HG03439 (cell line): Measurements from ENCODE around the gene ZNF688.
"Not testable (repeated sequence)": the region's sequence is repeated elsewhere in the genome, so short reads cannot be mapped to it uniquely, and the experiment has no call there.

Experiments used
- ATAC-seq: cut with Tn5 transposase; IDR thresholded peaks from one replicate; pipeline ENCODE4 v1.9.1; 2021; ENCODE audit warnings: mild to moderate bottlenecking, moderate library complexity; ENCODE audit not compliant: unreplicated experiment

The ZNF688 gene

DNA sequence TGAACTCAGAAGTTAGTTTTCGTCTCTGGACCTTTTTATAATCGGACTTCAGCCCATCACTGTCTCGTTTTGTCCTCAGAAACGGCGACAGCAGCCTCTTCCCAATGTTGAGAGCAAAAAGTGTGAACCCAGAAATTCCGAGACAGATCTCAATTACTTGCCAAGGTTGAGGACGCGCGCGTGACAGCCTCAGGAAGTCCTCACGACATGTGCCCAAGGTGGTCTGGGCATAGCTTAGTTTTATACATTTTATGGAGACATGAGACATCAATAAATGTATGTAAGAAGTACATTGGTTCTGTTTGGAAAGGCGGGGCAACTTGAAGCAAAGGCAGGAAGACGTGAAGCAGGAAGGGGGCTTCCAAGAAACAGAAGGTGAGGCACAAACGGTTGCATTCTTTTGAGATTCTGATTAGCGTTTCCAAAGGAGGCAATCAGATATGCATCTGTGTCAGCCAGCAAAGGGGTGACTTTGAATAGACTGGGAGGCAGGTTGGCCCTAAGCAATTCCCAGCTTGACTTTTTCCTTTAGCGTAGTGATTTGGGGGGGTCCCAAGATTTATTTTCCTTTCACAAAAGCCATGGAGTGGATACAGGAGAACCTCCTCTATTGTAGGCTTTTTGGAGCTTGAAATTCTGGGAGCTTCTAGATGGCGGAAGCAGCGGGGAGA is 36.3 kb downstream of the ZNF688 start:
- peak; percentile 8 for ATAC-seq

DNA sequence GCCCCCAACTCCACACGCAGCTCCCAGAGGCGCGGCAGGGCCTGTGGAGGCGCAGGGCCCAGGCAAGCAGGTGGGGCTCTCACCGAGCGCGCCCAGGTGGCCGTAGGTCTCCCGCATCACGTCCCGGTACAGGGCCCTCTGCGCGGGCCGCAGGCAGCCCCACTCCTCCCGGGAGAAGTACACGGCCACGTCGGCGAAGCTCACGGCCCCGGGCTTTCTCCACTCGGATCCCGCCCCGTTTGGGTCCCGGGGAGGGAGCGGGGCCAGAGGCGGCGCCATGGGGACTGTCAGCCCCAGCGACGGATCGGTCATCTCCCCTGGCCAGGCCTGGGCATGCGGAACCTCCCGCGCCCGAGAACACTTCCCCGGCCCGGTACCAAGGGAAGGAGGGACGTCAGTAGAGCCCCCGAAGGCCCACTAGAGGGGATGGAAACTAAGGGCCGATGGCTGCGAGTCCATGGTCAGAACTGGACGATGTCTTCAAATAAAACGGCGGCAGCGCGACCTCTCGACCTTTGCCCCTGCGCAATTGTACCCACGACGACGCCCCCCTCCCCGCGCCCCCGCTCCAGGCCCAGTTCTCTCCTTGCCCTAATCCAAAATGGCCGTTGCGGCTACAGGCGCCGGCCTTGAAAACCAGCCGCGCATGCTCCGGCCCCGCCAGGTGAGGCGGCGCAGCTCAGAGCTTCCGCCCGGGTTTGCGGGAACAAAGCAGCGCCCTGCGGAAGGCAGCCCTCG is 37.0 kb downstream of the ZNF688 start, which contains the start of gene ZNF747:
Gene ZNF747, minus strand, starts transcription at position 491 of the 738 bp plus-strand sequence. Its CDS starts 179 bp downstream, at position 312.
- peak; percentile 61 for ATAC-seq

DNA sequence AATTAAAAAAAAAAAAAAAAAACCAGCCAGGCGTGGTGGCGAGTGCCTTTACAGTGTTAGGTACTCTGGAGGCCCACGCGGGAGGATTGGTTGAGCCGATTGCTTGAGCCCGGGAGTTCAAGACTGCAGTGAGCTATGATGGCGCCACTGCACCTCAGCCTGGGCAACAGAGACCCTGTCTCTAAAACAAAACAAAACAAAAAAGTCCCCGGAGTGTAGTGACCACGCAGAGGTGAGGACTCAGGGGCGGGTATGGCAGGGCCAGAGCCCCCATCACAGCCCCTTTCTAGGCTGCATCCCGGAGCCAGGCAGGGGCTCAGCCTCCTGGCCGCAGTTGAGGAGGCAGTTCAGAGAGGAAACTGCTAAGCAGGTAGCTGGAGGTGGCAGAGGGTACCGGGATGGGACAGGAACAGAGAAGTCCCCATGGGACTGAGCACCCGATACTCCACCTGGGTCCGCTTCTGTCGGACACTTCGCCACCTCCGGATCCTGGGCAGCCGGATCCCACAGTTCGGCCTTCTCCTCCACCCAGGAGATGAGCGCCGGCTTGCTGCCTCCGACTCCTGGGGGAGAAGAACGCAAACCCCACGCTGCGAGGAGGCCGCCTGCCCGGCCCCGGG is 37.7 kb downstream of the ZNF688 start:
- peak; percentile 20 for ATAC-seq

DNA sequence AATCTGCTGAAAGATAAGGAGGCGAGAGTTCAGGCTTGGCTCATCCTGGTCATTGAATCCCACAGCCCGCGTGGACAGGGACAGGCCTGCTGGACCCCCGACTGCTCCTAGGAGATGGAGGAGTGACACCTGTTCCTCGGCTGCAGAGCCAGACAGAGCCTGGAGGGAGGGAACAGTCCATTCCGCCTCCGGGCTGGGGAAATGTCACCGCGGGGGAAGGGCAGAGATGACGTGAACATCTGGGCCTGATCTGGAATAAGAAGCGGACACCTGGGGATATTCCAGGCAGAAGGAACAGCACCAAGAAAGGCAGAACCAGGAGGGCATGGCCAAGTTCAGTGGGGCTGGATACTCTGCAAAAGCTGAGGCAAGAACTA is 38.4 kb downstream of the ZNF688 start:
- ATAC-seq: no peak

DNA sequence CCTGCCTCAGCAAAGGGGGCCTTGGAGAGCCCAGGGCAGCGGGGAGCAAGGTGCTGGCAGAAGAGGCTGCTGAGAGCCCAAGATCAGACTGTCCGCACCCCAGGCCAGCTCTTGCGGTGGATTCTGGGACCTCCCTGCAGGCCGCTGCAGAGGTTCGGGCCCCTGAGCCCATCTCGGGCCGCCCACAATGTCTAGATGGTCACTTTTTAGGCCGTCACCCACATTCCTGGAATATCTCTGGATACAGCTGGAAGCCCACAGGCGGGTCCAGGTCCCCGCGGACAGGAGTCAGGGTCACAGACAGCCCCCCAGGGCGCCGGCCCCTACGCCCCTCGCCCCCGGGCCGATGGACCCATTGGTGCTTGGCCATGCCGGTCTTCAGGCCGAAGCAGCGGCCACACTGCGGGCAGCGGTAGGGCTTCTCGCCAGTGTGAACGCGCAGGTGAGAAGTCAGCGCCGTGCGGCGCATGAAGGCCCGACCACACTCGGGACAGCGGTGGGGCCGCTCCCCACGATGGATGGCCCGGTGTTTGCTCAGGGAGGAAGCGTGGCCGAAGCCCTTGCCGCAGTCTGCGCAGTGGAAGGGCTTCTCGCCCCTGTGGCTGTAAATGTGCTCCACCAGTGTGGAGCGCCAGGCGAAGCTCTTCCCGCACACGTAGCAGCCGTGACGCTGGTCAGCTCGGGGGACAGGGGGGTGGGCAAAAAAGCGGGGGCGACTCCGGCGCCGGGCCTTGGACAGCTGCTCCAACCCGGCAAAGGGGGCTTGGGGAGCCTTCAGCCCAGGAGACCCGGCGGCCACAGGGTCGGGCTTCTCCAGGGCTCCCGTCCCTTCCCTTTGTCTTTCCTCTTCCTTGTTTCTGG is 39.0 kb downstream of the ZNF688 start:
- ATAC-seq: no peak

DNA sequence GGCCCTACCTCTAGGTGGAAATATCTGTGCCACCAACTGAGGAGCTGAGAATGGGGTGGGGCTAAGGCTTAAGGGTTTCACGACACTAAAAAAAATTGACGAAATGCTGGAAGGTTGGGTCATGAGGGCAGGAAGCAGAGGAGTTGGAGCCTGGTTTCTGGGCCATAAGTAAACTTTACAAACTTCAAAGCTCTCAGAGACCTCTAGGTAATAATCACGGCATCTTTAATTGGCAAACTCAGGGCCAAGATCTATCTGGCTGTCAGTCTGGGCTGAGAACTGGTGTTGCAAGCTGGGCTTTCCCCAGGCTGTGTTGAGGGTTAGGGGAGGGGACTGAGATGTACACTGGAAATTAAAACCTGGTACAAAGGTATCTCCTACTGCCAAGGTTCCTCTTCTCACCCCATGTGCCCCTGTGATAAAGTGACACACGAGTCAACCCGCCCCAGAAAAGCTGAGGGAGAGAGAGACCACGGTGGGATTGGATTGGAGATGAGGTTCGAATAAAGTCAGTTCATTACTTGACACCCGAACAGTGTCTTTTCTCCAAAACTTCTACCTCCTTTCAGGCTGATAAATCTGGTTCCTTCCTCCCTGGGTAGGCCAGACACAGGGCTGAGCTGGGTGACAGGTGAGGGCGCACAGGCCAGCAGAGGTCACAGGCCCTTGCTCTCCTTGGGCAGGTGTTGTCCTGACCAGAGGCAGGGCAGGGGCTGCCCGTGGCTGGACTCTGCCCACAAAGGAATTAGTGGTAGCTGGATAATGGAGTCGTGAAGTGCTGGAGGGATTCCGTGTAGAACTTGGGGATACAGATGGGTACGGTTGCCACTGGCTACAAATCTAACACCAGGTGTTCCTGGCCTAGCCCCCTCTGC is 41.1 kb downstream of the ZNF688 start:
- ATAC-seq: no peak

DNA sequence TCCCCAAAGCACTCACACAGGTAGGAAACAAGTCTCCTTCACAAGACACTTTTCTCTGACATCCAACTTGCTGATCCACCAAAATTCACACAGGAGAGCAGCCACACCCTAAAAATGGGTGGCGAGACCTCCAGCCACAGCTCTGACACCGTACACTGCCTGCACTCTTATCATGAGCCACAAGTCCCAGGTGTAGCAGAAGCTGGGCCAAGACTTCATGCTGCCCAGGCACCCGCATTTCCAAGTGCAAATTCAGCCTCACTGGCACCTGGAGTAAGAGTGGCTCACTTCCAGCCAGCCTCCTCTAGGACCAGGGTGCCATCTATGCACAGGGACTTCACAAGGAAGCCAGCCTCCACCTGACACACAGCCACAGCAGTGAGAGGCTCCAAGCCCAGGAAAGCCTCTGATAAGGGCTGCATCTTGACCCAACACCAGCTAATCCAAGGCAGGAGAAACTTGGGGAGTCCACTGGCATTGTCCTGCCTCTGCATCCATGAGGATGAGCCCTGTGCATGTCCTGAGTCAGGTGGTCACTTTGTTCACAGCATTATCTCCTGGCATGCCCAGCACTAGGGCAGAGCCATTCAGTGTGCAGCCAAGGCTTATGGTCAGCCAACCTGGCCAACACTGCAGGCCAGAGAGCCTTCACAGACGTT is 42.6 kb downstream of the ZNF688 start:
- ATAC-seq: no peak

DNA sequence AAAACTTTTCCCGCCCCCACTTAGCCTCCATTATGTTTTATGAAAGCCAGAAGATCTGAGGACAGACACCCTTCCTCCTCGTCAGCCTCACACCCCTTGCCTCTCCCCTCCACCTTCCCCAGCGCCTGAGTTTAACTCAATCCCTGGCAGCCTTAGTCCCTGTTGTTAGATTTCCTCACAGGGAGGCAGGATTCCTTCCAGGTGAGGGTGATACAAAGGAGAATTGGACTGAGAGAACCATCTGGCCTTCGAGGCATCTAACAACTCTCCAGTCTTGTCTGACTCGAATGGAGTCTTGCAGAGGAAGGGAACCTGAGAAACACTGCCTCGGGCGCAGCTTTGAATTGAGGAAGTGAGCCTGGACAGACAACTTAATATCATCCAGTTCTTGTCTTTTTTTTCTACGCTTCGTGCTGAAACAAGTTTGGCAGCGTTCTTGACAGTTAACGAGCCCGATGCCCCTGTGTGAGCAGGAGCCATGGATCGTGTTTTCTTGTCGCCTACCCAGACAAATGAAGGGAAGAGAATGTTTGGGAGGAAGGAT is 43.8 kb downstream of the ZNF688 start:
- no peak for ATAC-seq

DNA sequence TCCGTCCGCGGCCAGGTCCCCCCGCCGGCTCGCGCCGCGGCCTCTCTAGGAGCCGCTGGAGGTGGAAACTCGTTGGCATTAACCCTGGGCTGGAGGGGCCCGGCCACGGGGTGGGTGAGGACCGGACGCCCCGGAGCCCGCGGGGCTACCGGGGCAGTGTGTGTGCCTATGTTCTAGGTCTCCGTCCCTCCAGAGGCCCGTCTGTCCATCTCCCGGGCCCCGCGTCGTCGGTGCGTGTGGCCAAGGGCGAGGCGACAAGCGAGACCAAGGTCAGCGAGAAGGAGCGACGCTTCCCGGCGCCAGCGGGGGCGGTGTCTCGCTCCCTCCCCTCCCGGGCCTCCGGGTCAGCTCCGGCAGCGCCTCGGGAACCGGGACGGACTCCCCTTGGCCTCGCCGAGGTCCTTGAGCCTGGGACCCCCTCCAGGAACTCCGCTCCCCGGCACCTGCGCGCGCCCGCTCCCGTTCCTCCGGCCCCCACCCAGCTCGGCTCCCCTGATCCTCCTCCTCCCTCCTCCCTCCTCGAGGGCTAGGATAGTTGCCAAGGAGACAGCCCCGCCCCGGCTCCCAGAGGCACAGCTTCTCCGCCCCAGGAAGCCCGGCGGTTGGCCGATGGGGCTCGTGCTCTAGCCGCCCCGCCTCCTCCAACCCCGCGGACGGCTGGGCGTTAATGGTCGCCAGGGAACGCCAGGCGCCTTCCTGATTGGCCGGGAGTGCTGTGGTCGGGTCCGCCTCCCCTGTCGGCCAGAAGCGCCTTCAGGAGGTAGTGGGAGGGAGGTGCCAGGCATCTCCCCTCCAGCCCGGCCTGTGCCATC is 44.5 kb downstream of the ZNF688 start:
- peak; percentile 80 for ATAC-seq

DNA sequence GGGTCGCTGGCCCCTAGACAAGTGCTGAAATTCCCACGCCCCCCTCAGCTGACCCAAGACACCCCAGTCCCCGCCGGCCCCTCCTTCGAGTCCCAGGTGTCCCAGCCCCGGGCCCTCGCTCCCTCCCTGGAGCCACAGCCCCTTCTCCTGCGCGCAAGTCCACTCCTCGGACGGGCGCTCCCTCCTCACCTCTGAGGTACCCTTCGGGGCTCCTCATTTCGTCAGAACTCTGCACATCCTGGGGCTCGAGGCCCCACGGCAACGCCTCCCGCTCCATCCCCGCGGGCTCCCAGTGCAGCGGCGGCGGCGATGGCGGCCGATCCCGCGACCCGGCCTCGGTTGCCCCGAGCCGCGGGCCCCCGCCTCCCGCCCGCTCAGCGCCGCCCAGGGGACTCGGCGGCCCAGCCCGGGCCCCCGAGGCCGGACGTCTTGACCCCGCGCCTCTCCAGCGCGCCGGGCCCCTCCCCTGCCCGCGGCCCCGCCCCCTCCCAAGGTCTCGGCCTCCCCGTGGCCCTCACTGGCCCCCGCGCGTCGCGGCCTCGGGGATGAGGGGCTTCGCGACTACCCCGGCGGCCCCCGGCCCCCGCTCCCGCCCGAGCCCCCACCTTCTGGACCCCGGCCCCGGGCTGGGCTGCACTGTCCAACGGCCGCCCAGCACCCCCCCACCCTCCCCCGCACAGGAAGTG is 45.2 kb downstream of the ZNF688 start, which contains the start of gene ZNF768:
Gene ZNF768, minus strand, starts transcription at position 430 of the 686 bp plus-strand sequence. Its CDS starts 153 bp downstream, at position 277.
- peak; percentile 32 for ATAC-seq

DNA sequence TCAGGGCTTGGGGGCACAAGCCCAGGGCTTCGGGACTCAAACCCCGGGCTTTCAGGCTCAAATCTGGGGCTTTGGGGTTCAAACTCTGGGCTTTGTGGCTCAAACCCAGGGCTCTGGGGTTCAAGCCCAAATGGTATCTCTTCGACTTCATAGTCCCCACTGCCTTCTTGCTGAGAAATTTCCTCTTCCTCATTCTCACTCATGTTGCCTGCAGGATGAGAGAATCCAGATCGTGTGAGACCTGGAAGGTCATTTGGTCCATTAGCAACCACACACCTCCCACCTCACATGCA is 45.7 kb downstream of the ZNF688 start:
- ATAC-seq: no peak

DNA sequence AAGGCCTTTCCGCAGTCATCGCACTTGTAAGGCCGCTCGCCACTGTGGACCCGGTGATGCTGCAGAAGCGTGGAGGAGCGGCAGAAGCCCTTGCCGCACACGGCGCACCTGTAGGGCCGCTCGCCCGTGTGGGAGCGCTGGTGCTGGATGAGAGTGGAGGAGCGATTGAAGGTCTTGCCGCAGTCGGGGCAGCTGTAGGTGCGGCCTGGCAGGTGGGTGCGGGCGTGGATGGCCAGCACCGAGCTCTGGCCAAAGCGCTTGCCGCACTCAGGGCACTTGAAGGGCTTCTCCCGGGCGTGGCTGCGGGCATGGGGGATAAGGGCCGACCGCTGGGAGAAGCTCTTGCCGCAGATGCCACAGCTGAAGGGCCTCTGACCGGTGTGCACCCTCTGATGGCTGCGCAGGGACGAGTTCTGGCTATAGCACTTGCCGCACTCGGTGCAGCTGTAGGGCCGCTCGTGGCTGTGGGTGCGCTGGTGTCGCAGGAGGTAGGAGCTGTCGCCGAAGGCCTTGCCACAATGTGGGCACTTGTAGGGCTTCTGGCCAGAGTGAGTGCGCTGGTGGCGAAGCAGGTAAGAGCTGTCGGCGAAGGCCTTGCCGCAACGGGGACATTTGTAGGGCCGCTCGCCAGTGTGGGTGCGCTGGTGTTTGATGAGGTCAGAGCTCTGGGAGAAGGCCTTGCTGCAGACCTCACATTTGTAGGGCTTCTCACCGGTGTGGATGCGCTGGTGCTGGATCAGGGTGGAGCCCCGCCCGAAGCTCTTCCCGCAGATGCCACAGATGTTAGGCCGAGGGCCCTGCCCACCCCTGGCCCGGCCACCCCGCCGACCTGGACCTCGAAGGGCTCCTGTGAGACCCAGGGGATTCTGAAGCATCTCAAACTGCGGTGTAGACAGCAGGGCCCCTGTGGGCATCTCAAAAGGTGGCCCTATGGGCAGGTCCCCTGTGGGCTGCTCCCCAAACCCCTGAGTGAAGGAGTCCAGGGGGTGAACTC is 46.6 kb downstream of the ZNF688 start:
- ATAC-seq: no peak

DNA sequence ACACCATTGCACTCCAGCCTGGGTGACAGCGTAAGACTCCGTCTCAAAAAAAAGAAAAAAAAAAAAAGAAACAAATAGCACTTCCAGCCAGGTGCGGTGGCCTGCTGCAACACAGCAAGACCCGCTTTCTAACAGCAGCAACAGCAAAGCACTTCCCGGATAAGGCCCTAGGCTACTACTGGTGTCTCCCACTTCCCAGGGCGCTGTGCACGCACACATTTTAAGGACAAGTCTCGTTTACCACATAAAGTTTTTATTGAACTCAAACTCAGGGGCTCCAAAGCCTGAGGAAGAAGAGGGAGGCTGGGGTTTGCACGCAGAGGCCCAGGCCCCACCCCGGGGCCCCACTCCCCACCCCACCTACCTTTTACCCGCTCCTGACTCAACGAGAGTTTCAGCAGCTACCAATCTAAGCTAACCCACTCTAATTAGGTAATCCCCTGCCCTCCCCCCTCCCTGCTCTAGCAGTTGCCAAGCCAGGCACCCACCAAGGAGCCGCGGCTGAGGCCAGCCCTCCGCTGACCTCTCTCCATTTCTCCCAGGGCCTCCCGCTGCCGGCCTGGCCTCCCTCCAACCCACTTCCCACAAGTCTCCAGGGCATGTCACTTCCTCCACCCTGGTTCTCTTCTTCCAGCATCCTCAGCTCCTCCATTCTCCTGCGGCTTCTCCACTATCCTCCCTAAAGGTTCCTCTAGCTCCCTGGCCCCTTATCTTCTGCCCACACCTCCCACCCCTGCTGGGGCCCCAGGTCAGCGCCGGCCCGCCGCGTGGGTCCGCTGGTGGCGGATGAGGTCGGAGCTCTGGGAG is 47.5 kb downstream of the ZNF688 start:
- ATAC-seq: no peak

DNA sequence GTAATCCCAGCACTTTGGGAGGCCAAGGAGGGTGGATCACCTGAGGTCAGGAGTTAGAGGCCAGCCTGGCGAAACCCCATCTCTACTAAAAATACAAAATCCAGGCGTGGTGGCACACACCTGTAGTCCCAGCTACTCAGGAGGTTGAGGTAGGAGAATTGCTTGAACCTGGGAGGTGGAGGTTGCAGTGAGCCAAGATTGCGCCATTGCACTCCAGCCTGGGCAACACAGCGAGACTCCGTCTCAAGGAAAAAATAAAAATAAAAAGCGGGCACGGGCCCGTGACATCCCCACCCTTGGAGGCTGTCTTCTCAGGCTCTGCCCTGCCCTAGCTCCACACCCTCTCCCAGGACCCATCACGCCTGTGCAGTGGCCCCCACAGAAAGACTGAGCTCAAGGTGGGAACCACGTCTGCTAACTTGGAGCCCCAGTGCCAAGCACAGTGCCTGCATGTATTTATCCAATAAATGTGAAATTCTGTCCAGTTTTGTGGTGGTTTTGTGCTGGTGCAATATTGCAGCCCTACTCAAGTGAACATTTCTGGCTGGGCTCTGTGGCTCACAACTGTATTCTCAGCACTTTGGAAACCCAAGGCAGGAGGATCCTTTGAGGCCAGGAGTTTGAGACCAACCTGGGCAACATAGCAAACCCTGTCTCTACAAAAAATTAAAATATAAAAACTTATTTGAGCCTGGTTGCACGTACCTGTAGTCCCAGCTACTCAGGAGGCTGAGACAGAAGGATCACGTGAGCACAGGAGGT is 48.6 kb downstream of the ZNF688 start:
- ATAC-seq: not testable (repeated sequence)
